ENCODE measurements around the gene EIF2S2. TPM values are rescaled to one million over a fixed set of nuclear protein-coding genes. Genes with fewer than 3 reads are reported as not detected.

Gene EIF2S2
- total RNA-seq, 1 experiment from 2014 or later: 124 TPM

DNA sequence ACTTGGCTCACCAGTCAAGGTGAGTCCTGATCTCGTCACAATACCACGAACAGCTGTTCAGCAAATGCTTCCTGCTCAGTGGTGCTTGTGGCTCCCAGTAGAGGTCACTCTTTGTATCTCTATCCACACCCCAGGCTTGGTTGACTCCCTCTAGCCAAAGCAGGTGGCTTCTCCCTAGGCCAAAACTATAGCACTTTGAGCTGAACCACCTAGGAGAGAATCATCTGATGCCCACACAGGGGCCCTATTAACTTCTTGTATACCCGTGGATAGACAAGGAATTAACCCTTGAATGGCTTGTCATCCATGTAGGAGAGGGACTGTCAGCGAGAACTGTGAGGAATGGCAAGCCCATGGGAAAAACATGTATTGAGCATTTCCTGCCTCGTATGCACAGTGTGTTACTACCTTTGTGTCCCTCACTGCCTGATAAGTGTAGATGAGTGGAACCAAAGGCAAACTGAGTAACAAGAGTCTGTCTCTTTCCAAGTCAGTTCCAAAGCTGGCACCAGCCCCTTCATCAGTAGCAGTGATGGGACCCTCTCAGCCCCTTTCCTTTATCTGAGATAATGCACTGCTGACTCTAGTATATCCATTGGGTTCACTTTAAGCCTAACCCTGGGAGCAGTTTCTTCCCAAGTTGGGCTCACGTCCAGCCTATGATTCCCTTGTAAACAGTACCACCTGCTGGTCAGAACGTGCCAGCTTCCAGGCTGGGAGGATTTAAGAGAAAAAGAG lies 42.5 kb downstream of the EIF2S2 start (continued):
- TF ChIP-seq, protein P1, sequence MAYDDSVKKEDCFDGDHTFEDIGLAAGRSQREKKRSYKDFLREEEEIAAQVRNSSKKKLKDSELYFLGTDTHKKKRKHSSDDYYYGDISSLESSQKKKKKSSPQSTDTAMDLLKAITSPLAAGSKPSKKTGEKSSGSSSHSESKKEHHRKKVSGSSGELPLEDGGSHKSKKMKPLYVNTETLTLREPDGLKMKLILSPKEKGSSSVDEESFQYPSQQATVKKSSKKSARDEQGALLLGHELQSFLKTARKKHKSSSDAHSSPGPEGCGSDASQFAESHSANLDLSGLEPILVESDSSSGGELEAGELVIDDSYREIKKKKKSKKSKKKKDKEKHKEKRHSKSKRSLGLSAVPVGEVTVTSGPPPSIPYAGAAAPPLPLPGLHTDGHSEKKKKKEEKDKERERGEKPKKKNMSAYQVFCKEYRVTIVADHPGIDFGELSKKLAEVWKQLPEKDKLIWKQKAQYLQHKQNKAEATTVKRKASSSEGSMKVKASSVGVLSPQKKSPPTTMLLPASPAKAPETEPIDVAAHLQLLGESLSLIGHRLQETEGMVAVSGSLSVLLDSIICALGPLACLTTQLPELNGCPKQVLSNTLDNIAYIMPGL (CRISPR knock-in tag; IDR thresholded peaks at IDR 0.05): no peak
- TF ChIP-seq RORB (CRISPR knock-in tag; IDR thresholded peaks at IDR 0.05) (no peak), ZNF396 (CRISPR knock-in tag; IDR thresholded peaks at IDR 0.05; ENCODE audit: borderline replicate concordance) (no peak), NR3C1 (CRISPR knock-in tag; conservative IDR thresholded peaks at IDR 0.05; ENCODE audit: low read depth) (no peak)

DNA sequence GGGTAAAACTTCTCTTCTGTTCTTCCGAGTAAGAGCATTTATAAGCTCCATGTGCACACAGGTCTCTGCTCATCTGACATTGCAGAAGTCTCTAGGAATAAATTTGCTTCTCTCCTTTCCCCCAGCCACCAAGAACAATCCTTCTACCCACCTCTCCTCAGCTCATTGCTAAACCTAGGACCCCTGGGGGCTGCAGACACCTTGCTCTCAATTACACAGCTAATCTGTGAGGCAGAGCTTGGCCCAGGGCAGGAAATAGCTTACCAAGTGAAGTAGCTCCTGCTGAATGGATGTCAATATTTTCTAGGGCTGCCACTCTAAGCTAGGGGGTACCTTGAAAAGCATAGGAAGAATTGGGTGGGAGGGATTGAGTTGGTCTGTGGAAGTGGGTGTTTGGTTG lies 44.0 kb downstream of the EIF2S2 start:
- peaks cover 40% of the 10 kb centered on the region for H3K4me1 Mint-ChIP-seq
- ATAC-seq (peak; percentile 22; the same call in 1 of the 2 replicates), DNase-seq (ENCODE audit: low spot score) (no peak)
- CTCF ChIA-PET: interaction anchor here (0.6 to 4.6 kb wide), 25 partner anchors 9 to 808 kb away, joined by 3 to 70 read pairs (median 6); partner anchors contain the start of gene EIF2S2
- H3K4me3 Mint-ChIP-seq: 0 out of 2 replicates have a peak overlapping the region, but pooled peaks have one; percentile 0
- H3K9me3 Mint-ChIP-seq: no peaks in the 10 kb centered on the region
- POLR2A ChIA-PET: interaction anchor here (0.6 to 1.4 kb wide), 4 partner anchors 33 to 253 kb away, joined by 3 to 5 read pairs (median 4); partner anchors contain the start of genes EIF2S2 and RALY
- H3K27ac Mint-ChIP-seq: no peak overlapping the region; the same call in 1 of the 2 replicates
- H3K27me3 Mint-ChIP-seq (ENCODE audit: low read depth): no peaks in the 10 kb centered on the region
- H3K36me3 Mint-ChIP-seq: 0 out of 2 replicates have a peak, but pooled peaks cover under 1% of the 10 kb centered on the region
- TF ChIP-seq, protein P2, sequence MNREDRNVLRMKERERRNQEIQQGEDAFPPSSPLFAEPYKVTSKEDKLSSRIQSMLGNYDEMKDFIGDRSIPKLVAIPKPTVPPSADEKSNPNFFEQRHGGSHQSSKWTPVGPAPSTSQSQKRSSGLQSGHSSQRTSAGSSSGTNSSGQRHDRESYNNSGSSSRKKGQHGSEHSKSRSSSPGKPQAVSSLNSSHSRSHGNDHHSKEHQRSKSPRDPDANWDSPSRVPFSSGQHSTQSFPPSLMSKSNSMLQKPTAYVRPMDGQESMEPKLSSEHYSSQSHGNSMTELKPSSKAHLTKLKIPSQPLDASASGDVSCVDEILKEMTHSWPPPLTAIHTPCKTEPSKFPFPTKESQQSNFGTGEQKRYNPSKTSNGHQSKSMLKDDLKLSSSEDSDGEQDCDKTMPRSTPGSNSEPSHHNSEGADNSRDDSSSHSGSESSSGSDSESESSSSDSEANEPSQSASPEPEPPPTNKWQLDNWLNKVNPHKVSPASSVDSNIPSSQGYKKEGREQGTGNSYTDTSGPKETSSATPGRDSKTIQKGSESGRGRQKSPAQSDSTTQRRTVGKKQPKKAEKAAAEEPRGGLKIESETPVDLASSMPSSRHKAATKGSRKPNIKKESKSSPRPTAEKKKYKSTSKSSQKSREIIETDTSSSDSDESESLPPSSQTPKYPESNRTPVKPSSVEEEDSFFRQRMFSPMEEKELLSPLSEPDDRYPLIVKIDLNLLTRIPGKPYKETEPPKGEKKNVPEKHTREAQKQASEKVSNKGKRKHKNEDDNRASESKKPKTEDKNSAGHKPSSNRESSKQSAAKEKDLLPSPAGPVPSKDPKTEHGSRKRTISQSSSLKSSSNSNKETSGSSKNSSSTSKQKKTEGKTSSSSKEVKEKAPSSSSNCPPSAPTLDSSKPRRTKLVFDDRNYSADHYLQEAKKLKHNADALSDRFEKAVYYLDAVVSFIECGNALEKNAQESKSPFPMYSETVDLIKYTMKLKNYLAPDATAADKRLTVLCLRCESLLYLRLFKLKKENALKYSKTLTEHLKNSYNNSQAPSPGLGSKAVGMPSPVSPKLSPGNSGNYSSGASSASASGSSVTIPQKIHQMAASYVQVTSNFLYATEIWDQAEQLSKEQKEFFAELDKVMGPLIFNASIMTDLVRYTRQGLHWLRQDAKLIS (CRISPR knock-in tag; IDR thresholded peaks at IDR 0.05; ENCODE audit: borderline replicate concordance): no peak
- TF ChIP-seq, protein P3, sequence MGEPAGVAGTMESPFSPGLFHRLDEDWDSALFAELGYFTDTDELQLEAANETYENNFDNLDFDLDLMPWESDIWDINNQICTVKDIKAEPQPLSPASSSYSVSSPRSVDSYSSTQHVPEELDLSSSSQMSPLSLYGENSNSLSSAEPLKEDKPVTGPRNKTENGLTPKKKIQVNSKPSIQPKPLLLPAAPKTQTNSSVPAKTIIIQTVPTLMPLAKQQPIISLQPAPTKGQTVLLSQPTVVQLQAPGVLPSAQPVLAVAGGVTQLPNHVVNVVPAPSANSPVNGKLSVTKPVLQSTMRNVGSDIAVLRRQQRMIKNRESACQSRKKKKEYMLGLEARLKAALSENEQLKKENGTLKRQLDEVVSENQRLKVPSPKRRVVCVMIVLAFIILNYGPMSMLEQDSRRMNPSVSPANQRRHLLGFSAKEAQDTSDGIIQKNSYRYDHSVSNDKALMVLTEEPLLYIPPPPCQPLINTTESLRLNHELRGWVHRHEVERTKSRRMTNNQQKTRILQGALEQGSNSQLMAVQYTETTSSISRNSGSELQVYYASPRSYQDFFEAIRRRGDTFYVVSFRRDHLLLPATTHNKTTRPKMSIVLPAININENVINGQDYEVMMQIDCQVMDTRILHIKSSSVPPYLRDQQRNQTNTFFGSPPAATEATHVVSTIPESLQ (CRISPR knock-in tag; IDR thresholded peaks at IDR 0.05): no peak
- TF ChIP-seq, protein P4, sequence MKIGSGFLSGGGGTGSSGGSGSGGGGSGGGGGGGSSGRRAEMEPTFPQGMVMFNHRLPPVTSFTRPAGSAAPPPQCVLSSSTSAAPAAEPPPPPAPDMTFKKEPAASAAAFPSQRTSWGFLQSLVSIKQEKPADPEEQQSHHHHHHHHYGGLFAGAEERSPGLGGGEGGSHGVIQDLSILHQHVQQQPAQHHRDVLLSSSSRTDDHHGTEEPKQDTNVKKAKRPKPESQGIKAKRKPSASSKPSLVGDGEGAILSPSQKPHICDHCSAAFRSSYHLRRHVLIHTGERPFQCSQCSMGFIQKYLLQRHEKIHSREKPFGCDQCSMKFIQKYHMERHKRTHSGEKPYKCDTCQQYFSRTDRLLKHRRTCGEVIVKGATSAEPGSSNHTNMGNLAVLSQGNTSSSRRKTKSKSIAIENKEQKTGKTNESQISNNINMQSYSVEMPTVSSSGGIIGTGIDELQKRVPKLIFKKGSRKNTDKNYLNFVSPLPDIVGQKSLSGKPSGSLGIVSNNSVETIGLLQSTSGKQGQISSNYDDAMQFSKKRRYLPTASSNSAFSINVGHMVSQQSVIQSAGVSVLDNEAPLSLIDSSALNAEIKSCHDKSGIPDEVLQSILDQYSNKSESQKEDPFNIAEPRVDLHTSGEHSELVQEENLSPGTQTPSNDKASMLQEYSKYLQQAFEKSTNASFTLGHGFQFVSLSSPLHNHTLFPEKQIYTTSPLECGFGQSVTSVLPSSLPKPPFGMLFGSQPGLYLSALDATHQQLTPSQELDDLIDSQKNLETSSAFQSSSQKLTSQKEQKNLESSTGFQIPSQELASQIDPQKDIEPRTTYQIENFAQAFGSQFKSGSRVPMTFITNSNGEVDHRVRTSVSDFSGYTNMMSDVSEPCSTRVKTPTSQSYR (CRISPR knock-in tag; IDR thresholded peaks at IDR 0.05): no peak
- TF ChIP-seq JUN (CRISPR knock-in tag; IDR thresholded peaks at IDR 0.05): no peak
- TF ChIP-seq ZNF219 (CRISPR knock-in tag; IDR thresholded peaks at IDR 0.05; ENCODE audit: borderline replicate concordance): no peak
- no peak for TF ChIP-seq ELF4 (CRISPR knock-in tag; IDR thresholded peaks at IDR 0.05; ENCODE audit: low read depth)
- TF ChIP-seq MYBL2 (CRISPR knock-in tag; IDR thresholded peaks at IDR 0.05): no peak
- TF ChIP-seq ZNF416 (CRISPR knock-in tag; IDR thresholded peaks at IDR 0.05): no peak
- no peak for TF ChIP-seq EMX1 (CRISPR knock-in tag; IDR thresholded peaks at IDR 0.05)

Data from WTC11 (cell line).